HG02884 (cell line): ENCODE measurements around the gene CIC.

Source experiments
- ATAC-seq: cut with Tn5 transposase; IDR thresholded peaks from one replicate; pipeline ENCODE4 v1.9.1; 2021; ENCODE audit warnings: mild to moderate bottlenecking, moderate library complexity; ENCODE audit not compliant: unreplicated experiment

CIC gene

GRCh38 chr19:42306646-42307045, 37.6 kb downstream of the CIC start:
- ATAC-seq: no peak

GRCh38 chr19:42309686-42310085, 40.6 kb downstream of the CIC start:
- ATAC-seq: no peak

GRCh38 chr19:42311657-42312056, 42.6 kb downstream of the CIC start:
- ATAC-seq: no peak

GRCh38 chr19:42312370-42312769, 43.3 kb downstream of the CIC start:
- no peak for ATAC-seq

- ATAC-seq: no peak
These were observed 44.2 kb downstream of the CIC start, which contains the start of gene TMEM145 for GRCh38 chr19:42313096-42313839. Gene TMEM145, plus strand, starts transcription at chr19:42313309. Its CDS starts 68 bp downstream, at chr19:42313377.

- no peak for ATAC-seq
These were observed 45.0 kb downstream of the CIC start for GRCh38 chr19:42313840-42314755.

- no peak for ATAC-seq
These were observed 46.0 kb downstream of the CIC start for GRCh38 chr19:42315024-42315423.

- ATAC-seq: no peak
These were observed 47.5 kb downstream of the CIC start for GRCh38 chr19:42316223-42317211.

- ATAC-seq: no peak
These were observed 48.5 kb downstream of the CIC start for GRCh38 chr19:42317535-42317934.

GRCh38 chr19:42322305-42322704, 53.3 kb downstream of the CIC start:
- ATAC-seq: no peak

- ATAC-seq: no peak
These were observed 54.4 kb downstream of the CIC start for GRCh38 chr19:42323473-42323851.

- ATAC-seq: no peak
These were observed 55.0 kb downstream of the CIC start for GRCh38 chr19:42323852-42324654.

- ATAC-seq: no peak
These were observed 55.7 kb downstream of the CIC start for GRCh38 chr19:42324655-42325307.

- peak; percentile 86 for ATAC-seq
These were observed 56.4 kb downstream of the CIC start, which contains the start of gene MEGF8 for GRCh38 chr19:42325308-42325895. Gene MEGF8, plus strand, starts transcription at chr19:42325635. Its CDS starts 609 bp downstream, at chr19:42326244.

GRCh38 chr19:42325896-42326771, 57.1 kb downstream of the CIC start:
- ATAC-seq: no peak

GRCh38 chr19:42326969-42327368, 57.9 kb downstream of the CIC start:
- ATAC-seq: no peak

GRCh38 chr19:42327381-42327780, 58.3 kb downstream of the CIC start:
- ATAC-seq: no peak

GRCh38 chr19:42328106-42328505, 59.1 kb downstream of the CIC start:
- ATAC-seq: no peak
